LNCaP clone FGC (cell line): ENCODE measurements around the gene FOXP1.

Source experiments
- DNase-seq: peaks from one replicate; pipeline ENCODE4 v3.0.0-alpha.2; 2011; ENCODE audit warnings: low read depth
- H3K4me3 ChIP-seq: 2 replicates; pipeline ENCODE4 v1.5.1; 2011; ENCODE audit warnings: mild to moderate bottlenecking, low read depth, low read length, control low read depth
- TF ChIP-seq, protein P1 (sequence below): IDR thresholded peaks from 2 replicates; pipeline ENCODE4 v1.5.1; 2012; ENCODE audit warnings: mild to moderate bottlenecking; ENCODE audit not compliant: control insufficient read depth, insufficient read depth; ENCODE audit errors: extremely low read depth

The FOXP1 gene

DNA sequence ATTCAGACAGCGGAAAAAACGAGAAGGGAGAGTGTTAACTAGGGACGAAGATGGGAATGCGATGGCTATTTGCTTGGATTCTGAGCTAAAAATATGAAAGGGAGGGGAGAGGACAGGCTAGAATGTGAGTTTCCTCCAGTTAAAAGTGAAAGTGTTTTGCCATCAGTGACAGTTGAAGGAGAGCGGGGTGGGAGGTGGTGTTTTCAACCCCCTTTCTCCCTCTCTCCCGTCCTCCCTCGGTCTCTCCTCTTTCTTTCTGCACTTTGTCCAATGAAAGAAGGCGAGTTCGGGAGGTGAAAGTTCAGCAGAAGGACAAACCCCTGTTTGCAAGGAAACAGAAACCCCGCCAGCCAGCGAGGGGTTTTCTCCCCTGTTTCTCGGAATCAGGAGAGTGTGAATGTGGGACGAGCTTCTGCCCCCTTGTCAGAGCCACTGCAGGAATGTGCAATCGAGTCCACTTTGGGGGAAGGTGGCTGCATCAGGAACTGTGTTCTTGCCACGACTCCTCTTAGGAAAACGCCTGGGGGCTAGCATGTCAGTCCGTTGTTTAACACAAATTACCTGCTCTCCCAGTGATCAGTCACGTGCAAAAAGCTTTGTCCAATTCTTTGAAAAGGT, 975 bp upstream of the FOXP1 start:
- TF ChIP-seq, protein P1, sequence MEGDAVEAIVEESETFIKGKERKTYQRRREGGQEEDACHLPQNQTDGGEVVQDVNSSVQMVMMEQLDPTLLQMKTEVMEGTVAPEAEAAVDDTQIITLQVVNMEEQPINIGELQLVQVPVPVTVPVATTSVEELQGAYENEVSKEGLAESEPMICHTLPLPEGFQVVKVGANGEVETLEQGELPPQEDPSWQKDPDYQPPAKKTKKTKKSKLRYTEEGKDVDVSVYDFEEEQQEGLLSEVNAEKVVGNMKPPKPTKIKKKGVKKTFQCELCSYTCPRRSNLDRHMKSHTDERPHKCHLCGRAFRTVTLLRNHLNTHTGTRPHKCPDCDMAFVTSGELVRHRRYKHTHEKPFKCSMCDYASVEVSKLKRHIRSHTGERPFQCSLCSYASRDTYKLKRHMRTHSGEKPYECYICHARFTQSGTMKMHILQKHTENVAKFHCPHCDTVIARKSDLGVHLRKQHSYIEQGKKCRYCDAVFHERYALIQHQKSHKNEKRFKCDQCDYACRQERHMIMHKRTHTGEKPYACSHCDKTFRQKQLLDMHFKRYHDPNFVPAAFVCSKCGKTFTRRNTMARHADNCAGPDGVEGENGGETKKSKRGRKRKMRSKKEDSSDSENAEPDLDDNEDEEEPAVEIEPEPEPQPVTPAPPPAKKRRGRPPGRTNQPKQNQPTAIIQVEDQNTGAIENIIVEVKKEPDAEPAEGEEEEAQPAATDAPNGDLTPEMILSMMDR = no peak
- peak overlapping the region; percentile 86 for H3K4me3 ChIP-seq
- DNase-seq = no peak

DNA sequence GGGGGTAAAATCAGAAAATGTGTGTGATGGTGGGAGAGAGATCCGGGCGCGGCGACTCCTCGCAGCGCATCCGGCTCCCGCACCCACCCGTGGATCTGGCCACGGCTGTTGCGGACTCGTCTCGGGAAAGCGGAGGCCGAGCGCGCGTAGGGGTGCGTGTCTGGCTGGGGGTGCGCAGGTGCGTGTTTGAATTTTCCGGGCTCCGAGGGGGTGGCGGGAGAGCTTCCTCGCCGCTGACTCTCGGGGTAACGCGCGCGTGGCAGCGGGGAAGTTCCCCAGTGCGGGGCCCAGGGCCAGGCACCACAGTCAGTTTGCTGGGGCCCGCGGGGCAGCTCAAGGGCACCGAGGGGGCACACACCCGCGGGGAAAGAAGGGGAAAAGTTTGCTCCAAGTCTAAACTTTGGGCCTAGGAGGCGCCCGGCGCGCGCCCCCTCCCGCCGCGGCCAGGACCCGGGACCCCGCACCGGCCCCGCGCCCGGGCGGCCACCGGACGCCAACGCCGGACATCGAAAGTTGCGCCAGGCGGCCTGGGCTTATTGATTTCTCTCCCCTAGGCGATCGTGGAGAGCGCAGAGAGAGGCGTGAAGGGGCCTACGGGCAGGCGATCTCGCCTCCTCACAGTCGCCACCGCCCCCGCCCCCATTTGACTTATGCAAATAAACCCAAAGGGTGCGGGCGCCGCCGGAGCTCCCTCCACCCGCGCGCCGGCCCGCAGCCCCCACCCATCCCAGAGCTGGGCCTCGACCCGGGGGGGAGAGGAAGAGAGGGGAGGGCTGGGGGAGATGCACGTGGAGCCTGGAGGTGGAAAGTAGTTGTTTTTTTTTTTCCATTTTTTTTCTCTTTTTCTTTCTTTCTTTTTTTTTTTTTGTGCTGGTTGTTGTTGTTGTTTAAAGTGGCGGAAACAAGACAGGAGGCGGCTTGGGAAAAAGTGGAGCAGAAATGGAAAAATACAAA, 639 bp downstream of the FOXP1 start:
- no peak for DNase-seq
- H3K4me3 ChIP-seq = peak overlapping the region; percentile 86
- TF ChIP-seq, protein P1 = no peak

DNA sequence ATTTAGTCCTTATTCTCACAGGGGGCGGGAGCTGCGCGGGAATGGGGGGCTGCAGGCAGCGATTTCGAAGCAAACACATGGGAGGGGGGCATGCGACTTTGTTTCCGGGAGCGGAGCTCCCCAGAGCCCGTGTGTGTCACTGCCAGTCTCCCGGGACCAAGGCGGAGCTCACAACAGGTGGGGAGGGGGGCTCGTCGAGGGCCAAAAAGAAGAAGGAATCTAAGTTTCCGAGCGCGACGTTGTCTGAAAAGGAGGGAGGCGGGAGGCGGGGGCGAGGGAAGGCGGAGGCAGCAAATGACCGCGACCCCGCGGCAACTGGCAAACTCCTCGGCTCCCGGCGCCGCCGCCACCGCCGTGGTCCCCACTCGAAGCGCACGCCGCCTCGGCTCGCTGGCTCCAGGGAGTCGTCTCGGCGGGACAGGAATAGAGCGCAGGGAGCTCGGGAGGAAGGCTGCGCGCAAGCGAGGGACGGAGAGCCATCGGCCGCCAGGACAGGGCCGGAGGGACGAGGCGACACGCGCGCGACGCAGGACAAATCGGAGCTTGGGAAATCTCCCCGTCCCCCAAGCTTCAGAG, 1.4 kb downstream of the FOXP1 start:
- TF ChIP-seq, protein P1 = no peak
- peak overlapping the region; percentile 86 for H3K4me3 ChIP-seq
- no peak for DNase-seq

DNA sequence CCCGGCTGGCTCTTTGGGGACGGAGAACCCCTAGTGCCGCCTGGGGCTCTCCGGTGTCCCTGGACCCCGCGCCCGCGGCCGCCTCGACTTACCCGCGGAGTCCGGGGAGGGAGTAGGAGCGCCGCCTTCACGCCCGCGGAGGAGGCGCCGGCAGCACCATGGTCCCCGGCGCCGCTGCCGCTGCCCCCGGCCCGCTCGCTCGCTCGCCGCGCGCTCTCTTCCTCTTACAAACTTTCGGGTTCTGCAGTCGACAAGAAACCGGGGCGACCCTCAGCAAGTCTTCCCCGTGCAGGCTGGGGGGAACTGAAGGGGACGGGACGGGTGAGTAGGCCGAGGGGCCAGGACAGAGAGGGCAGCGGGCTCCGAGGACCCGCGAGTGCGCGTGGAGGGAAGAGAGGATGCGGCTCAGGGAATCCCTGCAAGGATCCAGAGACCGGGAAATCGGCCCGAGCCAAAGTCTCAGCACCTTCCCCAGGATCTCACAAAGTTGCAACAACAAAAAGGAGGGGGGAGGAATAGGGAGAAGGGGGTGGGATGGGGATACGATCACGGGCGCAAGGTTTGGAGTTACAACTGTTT, 2.0 kb downstream of the FOXP1 start:
- H3K4me3 ChIP-seq = peak overlapping the region; percentile 86
- no peak for DNase-seq
- TF ChIP-seq, protein P1 = no peak

DNA sequence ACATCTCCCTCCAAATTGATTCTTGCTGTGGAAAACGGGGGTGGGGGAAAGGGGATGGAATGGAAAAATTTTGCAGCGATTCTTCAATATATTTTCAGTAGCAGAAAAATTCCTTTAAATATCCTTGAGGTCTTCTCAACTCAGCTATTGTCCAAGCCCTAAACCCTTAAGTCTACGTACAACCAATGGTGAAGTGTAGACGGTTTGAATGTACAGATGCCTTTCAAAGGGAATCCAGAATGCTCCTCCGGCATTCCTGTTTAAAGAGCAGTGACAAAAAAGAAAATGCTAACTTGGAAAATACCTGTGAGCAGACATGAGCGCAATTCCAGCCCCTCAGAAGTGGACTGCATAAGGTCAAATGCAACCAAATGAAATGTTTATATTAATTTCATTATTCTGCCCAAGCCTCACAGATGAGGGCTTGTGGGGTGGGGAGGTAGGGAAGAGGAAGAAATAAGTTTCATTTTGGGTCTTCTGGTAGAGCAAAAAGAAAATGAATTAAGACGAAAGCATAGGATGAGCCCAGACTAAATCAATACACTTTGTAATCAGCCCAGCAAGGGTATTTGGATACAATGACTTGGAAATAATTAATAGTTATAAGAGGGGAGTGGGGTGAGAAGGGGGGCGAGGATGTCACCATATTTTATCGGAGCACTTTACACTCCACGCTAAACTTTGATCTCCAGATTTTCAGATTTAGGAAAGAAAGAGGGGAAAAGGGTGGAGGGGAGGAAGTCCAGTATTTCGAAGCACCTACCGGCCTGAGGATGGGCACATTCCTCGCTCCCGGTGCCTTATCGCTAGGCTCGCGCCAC, 2.7 kb downstream of the FOXP1 start:
- TF ChIP-seq, protein P1 = no peak
- no peak overlapping the region for H3K4me3 ChIP-seq
- no peak for DNase-seq

DNA sequence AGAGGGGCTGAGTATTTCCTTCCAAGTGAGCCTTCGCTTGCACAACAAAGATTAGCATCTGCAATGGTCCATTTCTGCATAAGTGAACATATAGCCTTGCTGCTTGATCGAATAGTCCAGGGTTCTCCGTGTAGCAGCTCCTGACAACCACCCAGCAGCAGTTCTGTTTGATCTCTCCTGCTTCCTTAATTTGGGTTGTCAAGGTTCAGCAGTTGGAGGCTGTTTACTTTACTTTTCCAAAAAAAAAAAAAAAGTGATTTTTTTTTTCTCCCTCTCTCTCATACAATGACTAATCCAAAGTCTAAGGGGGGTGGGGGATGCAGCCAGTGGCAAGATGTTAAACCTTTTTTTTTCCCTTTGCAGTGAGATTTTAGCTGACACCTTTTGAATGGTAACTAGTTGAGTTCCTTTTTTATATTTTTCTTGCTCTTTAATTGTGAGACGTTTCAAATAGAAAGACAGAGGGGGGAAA, 3.6 kb downstream of the FOXP1 start:
- no peak overlapping the region for H3K4me3 ChIP-seq
- DNase-seq = no peak
- TF ChIP-seq, protein P1 = no peak
